GM12878 (cell line): ENCODE data around the gene SLC2A4RG.

Experiments used
- EP300 ChIP-seq, 2 experiments: fragments of 150-350 bp in 1 of 2; IDR thresholded peaks; 2 replicates each; pipeline ENCODE4 v1.6.1; 2011 to 2012; ENCODE audit warnings: low read depth in 2 of 2, low read length in 2 of 2, borderline replicate concordance in 1 of 2, improper control_type of control experiment in 1 of 2, inconsistent platforms in 1 of 2; ENCODE audit not compliant: control insufficient read depth in 1 of 2
- GABPA ChIP-seq: IDR thresholded peaks from 2 replicates; pipeline ENCODE4 v1.6.1; 2014; ENCODE audit warnings: antibody characterized with exemption, low read depth, mild to moderate bottlenecking, inconsistent platforms
- MEF2A ChIP-seq: IDR thresholded peaks from 2 replicates; pipeline ENCODE4 v1.6.1; 2011; ENCODE audit warnings: low read depth, mild to moderate bottlenecking, low read length, moderate library complexity; ENCODE audit not compliant: insufficient read depth
- MYC ChIP-seq: IDR thresholded peaks from 2 replicates; pipeline ENCODE4 v1.6.1; 2011; ENCODE audit warnings: mild to moderate bottlenecking, low read length, moderate library complexity, inconsistent platforms; ENCODE audit not compliant: insufficient read depth, insufficient replicate concordance, insufficient read length, severe bottlenecking
- NBN ChIP-seq: fragments of 450-650 bp; IDR thresholded peaks from 2 replicates; pipeline ENCODE4 v1.6.1; 2016
- RAD21 ChIP-seq: IDR thresholded peaks from 2 replicates; pipeline ENCODE4 v1.6.1; 2011; ENCODE audit warnings: mild to moderate bottlenecking, low read depth, low read length, moderate library complexity; ENCODE audit not compliant: insufficient read depth
- SPI1 ChIP-seq: IDR thresholded peaks from 2 replicates; pipeline ENCODE4 v1.6.1; 2011; ENCODE audit warnings: low read depth, mild to moderate bottlenecking, low read length, moderate library complexity, borderline replicate concordance; ENCODE audit not compliant: insufficient read depth
- TF ChIP-seq, protein P1 (sequence below): fragments of 450-650 bp; IDR thresholded peaks from 2 replicates; pipeline ENCODE4 v1.6.1; 2017; ENCODE audit warnings: mild to moderate bottlenecking
- TF ChIP-seq, protein P2 (sequence below), 3 experiments: IDR thresholded peaks in 2 of 3; conservative IDR thresholded peaks in 1 of 3; 2 replicates each; pipeline ENCODE4 v1.5.1; 2011; ENCODE audit warnings: low read depth in 3 of 3, low read length in 3 of 3, mild to moderate bottlenecking in 3 of 3, control low read depth in 2 of 3, moderate library complexity in 2 of 3, inconsistent platforms in 1 of 3, mixed read lengths in 1 of 3; ENCODE audit not compliant: control insufficient read depth in 2 of 3, insufficient read depth in 1 of 3; ENCODE audit errors: extremely low read depth in 1 of 3
- TF ChIP-seq, protein P3 (sequence below): fragments of 450-650 bp; IDR thresholded peaks from 2 replicates; pipeline ENCODE4 v1.6.1; 2014; ENCODE audit warnings: mild to moderate bottlenecking

DNA sequence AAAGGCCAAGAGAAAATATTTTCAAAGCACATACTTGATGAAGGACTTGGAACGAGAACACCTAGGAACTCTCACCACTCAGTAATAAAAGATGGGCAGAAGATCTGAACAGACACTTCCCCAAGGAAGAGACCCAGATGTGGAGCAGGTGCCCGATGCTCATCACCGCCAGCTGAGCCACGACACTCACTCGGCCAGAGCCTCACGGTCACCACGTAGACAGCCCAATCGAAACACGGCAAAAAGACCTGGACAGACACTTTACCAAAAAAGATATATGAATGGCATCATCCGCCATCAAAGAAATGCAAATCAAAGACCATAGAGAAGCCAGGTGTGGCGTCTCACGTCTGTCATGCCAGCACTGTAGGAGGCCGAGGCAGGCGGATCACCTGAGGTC lies 41.6 kb downstream of the SLC2A4RG start:
- TF ChIP-seq NBN = no peak
- TF ChIP-seq, protein P1, sequence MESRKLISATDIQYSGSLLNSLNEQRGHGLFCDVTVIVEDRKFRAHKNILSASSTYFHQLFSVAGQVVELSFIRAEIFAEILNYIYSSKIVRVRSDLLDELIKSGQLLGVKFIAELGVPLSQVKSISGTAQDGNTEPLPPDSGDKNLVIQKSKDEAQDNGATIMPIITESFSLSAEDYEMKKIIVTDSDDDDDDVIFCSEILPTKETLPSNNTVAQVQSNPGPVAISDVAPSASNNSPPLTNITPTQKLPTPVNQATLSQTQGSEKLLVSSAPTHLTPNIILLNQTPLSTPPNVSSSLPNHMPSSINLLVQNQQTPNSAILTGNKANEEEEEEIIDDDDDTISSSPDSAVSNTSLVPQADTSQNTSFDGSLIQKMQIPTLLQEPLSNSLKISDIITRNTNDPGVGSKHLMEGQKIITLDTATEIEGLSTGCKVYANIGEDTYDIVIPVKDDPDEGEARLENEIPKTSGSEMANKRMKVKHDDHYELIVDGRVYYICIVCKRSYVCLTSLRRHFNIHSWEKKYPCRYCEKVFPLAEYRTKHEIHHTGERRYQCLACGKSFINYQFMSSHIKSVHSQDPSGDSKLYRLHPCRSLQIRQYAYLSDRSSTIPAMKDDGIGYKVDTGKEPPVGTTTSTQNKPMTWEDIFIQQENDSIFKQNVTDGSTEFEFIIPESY = no peak
- TF ChIP-seq EP300 (IDR thresholded peaks at IDR 0.05; ENCODE audit: borderline replicate concordance in 1 of 2, control insufficient read depth in 1 of 2, low read depth in 2 of 2, low read length in 2 of 2) = no peak
- TF ChIP-seq, protein P2, sequence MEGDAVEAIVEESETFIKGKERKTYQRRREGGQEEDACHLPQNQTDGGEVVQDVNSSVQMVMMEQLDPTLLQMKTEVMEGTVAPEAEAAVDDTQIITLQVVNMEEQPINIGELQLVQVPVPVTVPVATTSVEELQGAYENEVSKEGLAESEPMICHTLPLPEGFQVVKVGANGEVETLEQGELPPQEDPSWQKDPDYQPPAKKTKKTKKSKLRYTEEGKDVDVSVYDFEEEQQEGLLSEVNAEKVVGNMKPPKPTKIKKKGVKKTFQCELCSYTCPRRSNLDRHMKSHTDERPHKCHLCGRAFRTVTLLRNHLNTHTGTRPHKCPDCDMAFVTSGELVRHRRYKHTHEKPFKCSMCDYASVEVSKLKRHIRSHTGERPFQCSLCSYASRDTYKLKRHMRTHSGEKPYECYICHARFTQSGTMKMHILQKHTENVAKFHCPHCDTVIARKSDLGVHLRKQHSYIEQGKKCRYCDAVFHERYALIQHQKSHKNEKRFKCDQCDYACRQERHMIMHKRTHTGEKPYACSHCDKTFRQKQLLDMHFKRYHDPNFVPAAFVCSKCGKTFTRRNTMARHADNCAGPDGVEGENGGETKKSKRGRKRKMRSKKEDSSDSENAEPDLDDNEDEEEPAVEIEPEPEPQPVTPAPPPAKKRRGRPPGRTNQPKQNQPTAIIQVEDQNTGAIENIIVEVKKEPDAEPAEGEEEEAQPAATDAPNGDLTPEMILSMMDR (IDR thresholded peaks at IDR 0.05 in 2 of 3, conservative IDR thresholded peaks at IDR 0.05 in 1 of 3; ENCODE audit: control insufficient read depth in 2 of 3, extremely low read depth in 1 of 3, insufficient read depth in 1 of 3, low read depth in 3 of 3, low read length in 3 of 3) = no peak
- TF ChIP-seq MEF2A = no peak
- TF ChIP-seq SPI1 = no peak
- TF ChIP-seq RAD21 = no peak
- no peak for TF ChIP-seq GABPA
- TF ChIP-seq, protein P3, sequence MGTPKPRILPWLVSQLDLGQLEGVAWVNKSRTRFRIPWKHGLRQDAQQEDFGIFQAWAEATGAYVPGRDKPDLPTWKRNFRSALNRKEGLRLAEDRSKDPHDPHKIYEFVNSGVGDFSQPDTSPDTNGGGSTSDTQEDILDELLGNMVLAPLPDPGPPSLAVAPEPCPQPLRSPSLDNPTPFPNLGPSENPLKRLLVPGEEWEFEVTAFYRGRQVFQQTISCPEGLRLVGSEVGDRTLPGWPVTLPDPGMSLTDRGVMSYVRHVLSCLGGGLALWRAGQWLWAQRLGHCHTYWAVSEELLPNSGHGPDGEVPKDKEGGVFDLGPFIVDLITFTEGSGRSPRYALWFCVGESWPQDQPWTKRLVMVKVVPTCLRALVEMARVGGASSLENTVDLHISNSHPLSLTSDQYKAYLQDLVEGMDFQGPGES = no peak
- no peak for TF ChIP-seq MYC
